Umbilical cord (tissue), 2 donors: Measurements from ENCODE around the gene DBF4. TPM values are rescaled to one million over a fixed set of nuclear protein-coding genes. Genes with fewer than 3 reads are reported as not detected.
"Not testable (repeated sequence)": the region's sequence is repeated elsewhere in the genome, so short reads cannot be mapped to it uniquely, and the experiment has no call there.

ENCODE experiments used
- DNase-seq: peaks from one replicate; pipeline ENCODE4 v3.0.0-alpha.2; 2015; ENCODE audit warnings: low spot score
- total RNA-seq: library from RNA; depleted of rRNA; stranded (reverse); fragments of >200 nt; gene quantifications from one replicate; pipeline ENCODE4 v1.2.3, GENCODE V29; 2014; ENCODE audit warnings: low replicate concordance; ENCODE audit not compliant: insufficient read depth

The DBF4 gene
- 15.4 TPM for total RNA-seq

GRCh38 chr7:87876040-87876868 is at the start of gene DBF4, which contains the start of gene SLC25A40:
DBF4 (plus strand) TSS chr7:87876493; CDS start chr7:87876733, 240 bp downstream.
SLC25A40 (minus strand) TSS chr7:87876360; CDS start chr7:87858727, 17,633 bp downstream.
- peak; percentile 97 for DNase-seq

- DNase-seq, result not testable (repeated sequence)
These were observed 47.9 kb upstream of the DBF4 start for GRCh38 chr7:87828383-87828782.

- DNase-seq, result no peak
These were observed 45.2 kb upstream of the DBF4 start for GRCh38 chr7:87831097-87831496.

- DNase-seq, result no peak
These were observed 43.2 kb upstream of the DBF4 start for GRCh38 chr7:87833130-87833529.

- DNase-seq, result no peak
These were observed 38.7 kb upstream of the DBF4 start for GRCh38 chr7:87837597-87837996.

- DNase-seq, result no peak
These were observed 25.3 kb upstream of the DBF4 start for GRCh38 chr7:87850836-87851593.

GRCh38 chr7:87852306-87852705 is 24.0 kb upstream of the DBF4 start:
- DNase-seq, result no peak

- no peak for DNase-seq
These were observed 22.9 kb upstream of the DBF4 start for GRCh38 chr7:87853237-87853864.

- DNase-seq, result no peak
These were observed 17.7 kb upstream of the DBF4 start for GRCh38 chr7:87858417-87859100.

- no peak for DNase-seq
These were observed 10.2 kb upstream of the DBF4 start for GRCh38 chr7:87866089-87866488.

GRCh38 chr7:87866533-87866932 is 9.8 kb upstream of the DBF4 start:
- not testable (repeated sequence) for DNase-seq

- no peak for DNase-seq
These were observed 5.8 kb upstream of the DBF4 start for GRCh38 chr7:87870471-87870870.

GRCh38 chr7:87872346-87872745 is 3.9 kb upstream of the DBF4 start:
- DNase-seq, result no peak

- not testable (repeated sequence) for DNase-seq
These were observed 3.0 kb upstream of the DBF4 start for GRCh38 chr7:87873328-87873727.

- no peak for DNase-seq
These were observed 2.2 kb upstream of the DBF4 start for GRCh38 chr7:87874066-87874465.

GRCh38 chr7:87875151-87876039 is 898 bp upstream of the DBF4 start:
- DNase-seq, result peak; percentile 15

- DNase-seq, result peak; percentile 55
These were observed 559 bp downstream of the DBF4 start for GRCh38 chr7:87876869-87877234.

- peak; percentile 10 for DNase-seq
These were observed 1.2 kb downstream of the DBF4 start for GRCh38 chr7:87877366-87878040.

GRCh38 chr7:87878208-87878735 is 2.0 kb downstream of the DBF4 start:
- DNase-seq, result no peak
